GM19193 (cell line): ENCODE measurements around the gene JADE2.

Experiments used
- POLR2A ChIP-seq: IDR thresholded peaks from 4 replicates; pipeline ENCODE4 v1.6.1; 2011; ENCODE audit not compliant: insufficient read depth, insufficient read length; ENCODE audit errors: extremely low read depth

The JADE2 gene

GRCh38 chr5:134565791-134566740 lies 40.6 kb downstream of the JADE2 start:
- no peak for TF ChIP-seq POLR2A

GRCh38 chr5:134566741-134567221 lies 41.3 kb downstream of the JADE2 start:
- TF ChIP-seq POLR2A = no peak

DNA sequence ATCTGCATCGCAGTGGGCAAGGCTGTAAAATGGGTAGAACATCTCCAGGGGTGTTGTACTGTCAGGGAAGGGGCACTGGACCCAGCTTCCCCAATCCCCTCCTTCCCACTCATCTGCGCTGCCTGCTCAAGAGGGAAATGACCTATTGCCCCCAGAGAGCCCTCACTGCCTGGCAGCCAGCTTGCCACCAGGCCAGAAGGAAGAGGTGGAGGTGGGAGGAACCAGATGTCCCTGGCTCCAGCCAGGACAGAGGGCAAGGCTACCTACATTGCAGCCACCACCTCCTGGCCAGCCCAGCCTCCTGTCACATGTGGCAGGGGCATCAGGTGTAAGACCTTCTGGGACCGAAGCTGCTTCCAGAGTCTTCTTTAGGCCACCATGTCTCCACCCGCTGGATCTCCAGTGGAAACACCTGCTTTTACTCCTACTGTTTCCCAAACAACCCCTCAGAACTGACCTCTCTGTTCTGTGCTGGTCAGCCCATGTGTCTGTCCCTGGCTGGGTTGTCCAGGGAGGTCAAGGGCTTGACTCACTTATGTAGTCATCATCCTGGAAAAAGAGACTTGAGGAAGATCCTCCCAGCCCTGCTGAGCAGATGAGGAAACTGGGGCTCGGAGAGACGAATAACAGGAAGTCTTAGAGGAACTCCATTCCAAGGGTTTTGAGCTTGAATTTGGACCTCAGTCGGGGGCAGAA lies 42.3 kb downstream of the JADE2 start:
- no peak for TF ChIP-seq POLR2A

DNA sequence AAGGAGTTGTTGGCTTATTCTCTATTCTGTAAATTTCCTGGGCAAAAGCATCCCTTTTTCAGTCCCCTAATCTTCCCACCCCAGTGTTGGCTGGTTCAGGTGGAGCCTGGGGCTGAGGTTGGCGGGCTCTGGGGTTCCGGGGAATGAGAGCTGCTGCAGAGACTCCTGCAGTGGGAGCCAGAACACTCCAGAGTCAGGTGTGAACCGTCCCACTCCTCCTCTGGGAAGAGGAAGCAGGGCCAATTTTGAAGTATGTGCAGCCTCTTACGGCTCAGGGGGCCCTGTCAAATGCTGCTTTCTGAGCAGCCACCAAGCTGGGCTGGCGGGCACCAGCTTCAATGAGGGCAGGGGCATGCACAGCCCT lies 42.8 kb downstream of the JADE2 start:
- TF ChIP-seq POLR2A = no peak

DNA sequence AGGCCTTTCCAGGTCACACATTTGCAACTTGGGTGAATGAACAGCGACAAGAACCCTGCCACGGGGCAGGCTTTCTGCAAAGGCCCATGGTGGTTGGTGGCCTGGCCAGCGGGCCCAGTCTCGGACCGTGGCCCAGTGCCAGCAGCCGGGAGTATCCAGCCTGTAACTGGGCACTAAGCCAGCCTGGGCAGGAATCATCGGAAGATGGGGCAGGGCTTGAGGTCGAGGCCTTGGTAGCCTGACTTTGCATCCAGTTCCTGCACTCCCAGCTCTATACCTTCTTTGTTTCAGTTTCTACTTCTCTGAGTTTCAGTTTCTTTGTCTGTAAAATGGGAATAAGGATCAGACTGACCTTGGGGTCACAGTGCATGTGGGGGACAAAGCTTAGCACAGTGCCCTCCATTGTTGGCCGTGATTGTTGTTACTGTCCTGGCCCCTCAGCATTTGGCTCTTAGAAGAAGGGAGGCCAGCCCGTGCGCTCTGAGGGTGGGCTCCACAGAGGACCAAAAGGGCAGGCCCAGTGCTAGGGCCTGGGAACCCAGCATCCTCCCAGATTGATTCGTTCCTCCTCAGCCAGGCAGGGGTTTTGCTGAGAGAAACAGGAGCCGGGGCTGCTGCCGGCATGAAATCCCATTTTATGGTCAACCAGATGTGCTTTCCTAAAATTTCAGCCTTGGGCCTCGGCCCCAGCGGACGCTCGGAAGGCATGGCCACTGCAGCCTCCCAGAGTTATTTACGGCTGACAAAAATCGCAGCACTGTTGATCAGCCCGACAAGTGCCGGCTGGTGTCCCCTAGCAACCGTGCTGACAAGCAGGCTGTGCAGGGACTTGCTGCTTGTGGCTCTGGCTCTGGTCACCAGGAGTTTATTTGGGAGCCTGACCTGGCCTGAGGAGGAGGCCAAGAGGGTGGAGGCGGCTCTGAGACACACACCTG lies 43.6 kb downstream of the JADE2 start:
- TF ChIP-seq POLR2A = no peak

- no peak for TF ChIP-seq POLR2A
Measured at GRCh38 chr5:134569758-134570364, 44.4 kb downstream of the JADE2 start.

DNA sequence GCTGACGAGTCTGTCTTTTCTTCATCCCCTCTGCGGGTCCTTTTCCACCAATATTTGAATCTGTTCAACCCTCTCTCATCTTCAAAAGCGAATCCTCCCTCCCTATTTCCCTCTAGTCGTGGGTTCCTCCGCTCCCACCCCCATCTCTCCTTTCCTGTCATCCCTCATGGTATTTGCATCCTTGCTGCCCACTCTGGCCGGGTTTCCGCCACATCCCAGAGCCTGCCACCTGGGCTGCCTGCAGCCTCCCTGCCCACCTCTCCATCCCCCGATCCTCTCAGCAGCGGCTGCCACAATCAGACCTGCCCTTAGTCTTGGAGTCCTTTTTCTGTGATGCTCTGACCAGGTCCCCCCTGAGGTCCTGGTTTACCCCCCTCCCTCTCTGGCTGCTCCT lies 44.9 kb downstream of the JADE2 start:
- no peak for TF ChIP-seq POLR2A

DNA sequence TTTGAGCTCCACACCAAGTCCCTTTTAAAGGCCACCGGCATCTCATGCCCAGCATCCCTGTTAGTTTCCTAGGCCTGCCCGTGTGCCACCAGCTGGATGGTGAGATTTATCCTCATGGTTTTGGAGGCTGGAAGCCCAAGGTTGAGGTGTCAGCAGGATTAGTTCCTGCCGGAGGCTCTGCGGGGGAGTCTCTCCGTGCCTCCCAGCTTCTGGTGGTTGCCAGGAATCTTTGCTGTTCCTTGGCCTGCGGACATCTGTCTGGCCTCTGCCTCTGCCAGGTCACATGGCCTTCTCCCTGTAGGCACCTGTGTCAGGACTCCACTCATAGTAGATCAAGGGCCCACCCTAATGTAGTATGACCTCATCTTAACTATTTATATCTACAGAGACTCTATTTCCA lies 45.4 kb downstream of the JADE2 start:
- no peak for TF ChIP-seq POLR2A

- TF ChIP-seq POLR2A = no peak
Measured at GRCh38 chr5:134571693-134572405, 46.4 kb downstream of the JADE2 start.

DNA sequence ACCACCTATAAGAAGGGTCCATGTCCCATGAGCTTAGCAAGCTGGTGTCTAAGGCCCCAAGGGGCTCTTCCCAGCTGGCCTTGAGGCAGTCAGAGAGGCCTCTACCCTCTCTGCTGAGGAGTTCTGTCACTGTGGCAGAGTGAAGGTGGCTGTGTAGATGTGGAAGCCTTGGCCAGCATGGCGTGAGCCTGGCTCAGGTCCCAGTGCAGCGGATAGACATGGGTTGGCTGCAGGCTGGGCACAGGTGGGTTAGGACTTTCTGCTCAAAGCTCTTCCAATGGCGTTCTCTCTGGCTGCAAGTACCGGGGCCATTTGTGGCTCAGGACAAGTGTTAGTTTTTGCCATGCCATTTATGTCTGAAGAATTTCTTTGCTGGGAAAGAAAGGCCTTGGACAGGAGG lies 47.3 kb downstream of the JADE2 start:
- TF ChIP-seq POLR2A = no peak

- no peak for TF ChIP-seq POLR2A
Measured at GRCh38 chr5:134574521-134574920, 49.1 kb downstream of the JADE2 start.

- TF ChIP-seq POLR2A = no peak
Measured at GRCh38 chr5:134575316-134575715, 49.8 kb downstream of the JADE2 start.

DNA sequence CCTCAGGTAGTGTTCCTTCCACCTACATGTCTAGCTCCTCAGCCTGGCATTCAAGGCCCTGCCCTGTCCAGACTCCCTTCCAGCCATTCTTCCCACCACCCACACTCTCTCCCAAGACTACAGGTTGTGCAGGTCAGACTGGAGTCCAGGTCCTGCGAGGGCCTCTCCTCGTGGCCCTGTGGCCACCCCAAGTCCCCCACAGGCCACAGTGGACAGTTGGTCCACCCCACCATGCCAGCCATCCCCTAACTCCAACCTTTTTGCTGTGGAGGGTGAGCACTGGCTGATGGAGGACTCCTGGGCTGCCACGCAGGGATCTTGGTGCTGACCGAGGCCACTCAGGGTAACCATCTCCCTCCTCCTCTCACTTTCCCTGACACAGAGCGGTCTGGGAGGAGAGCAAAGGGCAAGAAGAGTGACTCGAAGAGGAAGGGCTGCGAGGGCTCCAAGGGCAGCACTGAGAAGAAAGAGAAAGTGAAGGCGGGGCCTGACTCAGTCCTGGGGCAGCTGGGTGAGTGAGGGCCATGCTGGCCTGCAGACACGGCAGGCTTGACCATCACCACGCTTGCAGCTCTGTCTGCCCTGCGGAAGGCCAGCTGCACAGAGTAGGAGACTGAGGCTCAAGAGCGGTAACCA lies 51.0 kb downstream of the JADE2 start:
- no peak for TF ChIP-seq POLR2A

GRCh38 chr5:134577022-134577795 lies 51.7 kb downstream of the JADE2 start:
- TF ChIP-seq POLR2A = no peak
